ENCODE measurements around the gene TNK2.
"Not testable (repeated sequence)": the region's sequence is repeated elsewhere in the genome, so short reads cannot be mapped to it uniquely, and the experiment has no call there.

DNA sequence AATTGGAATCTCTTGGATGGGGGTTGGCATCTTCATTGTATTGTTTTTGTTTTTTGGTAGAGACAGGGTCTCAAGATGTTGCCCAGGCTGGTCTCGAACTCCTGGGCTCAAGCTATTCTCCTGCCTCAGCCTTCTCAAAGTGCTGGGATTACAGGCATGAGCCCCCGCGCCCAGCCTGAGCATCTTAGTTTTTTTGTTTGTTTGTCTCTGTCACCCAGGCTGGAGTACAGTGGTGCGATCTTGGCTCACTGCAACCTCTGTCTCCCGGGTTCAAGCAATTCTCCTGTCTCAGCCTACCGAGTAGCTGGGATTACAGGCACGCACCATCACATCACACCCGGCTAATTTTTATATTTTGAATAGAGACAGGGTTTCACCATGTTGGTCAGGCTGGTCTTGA is 5.8 kb upstream of the TNK2 start:
- not testable (repeated sequence) for TF ChIP-seq YY1 (IDR thresholded peaks at IDR 0.05; ENCODE audit: insufficient read depth, insufficient read length); ZNF274 (IDR thresholded peaks at IDR 0.05; ENCODE audit: low read depth, low read length); SUZ12 (IDR thresholded peaks at IDR 0.05; ENCODE audit: extremely low read depth, insufficient read depth, insufficient read length)
